Progenitor cell of endocrine pancreas (in vitro differentiated cells): ENCODE results near the gene ACSF3. TPM values are rescaled to one million over a fixed set of nuclear protein-coding genes. Genes with fewer than 3 reads are reported as not detected.

Experiments
- DNase-seq: peaks from one replicate; pipeline ENCODE4 v3.0.0; 2021; ENCODE audit warnings: low spot score; ENCODE audit not compliant: unreplicated experiment
- H3K27ac Mint-ChIP-seq: 2 replicates; pipeline ENCODE4 v1.8.0; 2021; ENCODE audit warnings: mild to moderate bottlenecking, moderate library complexity, mixed read lengths
- H3K27me3 Mint-ChIP-seq: 2 replicates; pipeline ENCODE4 v1.8.0; 2021; ENCODE audit warnings: mixed read lengths
- H3K36me3 Mint-ChIP-seq: 2 replicates; pipeline ENCODE4 v1.8.0; 2022; ENCODE audit warnings: mixed read lengths; ENCODE audit not compliant: insufficient read depth
- H3K4me1 Mint-ChIP-seq: 2 replicates; pipeline ENCODE4 v1.8.0; 2021; ENCODE audit warnings: low read depth, mixed read lengths
- H3K4me3 Mint-ChIP-seq: 2 replicates; pipeline ENCODE4 v1.8.0; 2021; ENCODE audit warnings: low read depth, mild to moderate bottlenecking, moderate library complexity, mixed read lengths
- H3K9me3 Mint-ChIP-seq: 2 replicates; pipeline ENCODE4 v1.8.0; 2021; ENCODE audit warnings: low read depth, mixed read lengths
- total RNA-seq: library from RNA; stranded (reverse); gene quantifications from 2 replicates; pipeline ENCODE4 v1.2.1, GENCODE V29; 2021
- TF ChIP-seq, protein P1 (sequence below): fragments of 200-600 bp; sonication (generic); IDR thresholded peaks from one replicate; pipeline ENCODE4 v1.5.0; 2021; ENCODE audit warnings: antibody characterized with exemption, mild to moderate bottlenecking; ENCODE audit not compliant: unreplicated experiment

The ACSF3 gene
- total RNA-seq, 1 donor from 2014 or later: 31.3 TPM

DNA sequence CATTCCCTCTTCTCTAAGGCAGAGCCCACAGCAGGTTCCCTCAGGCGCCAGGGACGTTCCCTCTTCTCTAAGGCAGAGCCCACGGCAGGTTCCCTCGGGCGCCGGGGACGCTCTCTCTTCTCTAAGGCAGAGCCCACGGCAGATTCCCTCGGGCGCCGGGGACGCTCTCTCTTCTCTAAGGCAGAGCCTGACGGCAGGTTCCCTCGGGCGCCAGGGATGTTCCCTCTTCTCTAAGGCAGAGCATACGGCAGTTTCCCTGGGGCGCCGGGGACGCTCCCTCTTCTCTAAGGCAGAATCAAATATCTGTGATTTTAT lies 24.3 kb downstream of the ACSF3 start:
- Mint-ChIP-seq H3K27ac (no peak overlapping the region), H3K27me3 (no peaks in the 10 kb centered on the region), H3K4me1 (no peaks in the 10 kb centered on the region)

DNA sequence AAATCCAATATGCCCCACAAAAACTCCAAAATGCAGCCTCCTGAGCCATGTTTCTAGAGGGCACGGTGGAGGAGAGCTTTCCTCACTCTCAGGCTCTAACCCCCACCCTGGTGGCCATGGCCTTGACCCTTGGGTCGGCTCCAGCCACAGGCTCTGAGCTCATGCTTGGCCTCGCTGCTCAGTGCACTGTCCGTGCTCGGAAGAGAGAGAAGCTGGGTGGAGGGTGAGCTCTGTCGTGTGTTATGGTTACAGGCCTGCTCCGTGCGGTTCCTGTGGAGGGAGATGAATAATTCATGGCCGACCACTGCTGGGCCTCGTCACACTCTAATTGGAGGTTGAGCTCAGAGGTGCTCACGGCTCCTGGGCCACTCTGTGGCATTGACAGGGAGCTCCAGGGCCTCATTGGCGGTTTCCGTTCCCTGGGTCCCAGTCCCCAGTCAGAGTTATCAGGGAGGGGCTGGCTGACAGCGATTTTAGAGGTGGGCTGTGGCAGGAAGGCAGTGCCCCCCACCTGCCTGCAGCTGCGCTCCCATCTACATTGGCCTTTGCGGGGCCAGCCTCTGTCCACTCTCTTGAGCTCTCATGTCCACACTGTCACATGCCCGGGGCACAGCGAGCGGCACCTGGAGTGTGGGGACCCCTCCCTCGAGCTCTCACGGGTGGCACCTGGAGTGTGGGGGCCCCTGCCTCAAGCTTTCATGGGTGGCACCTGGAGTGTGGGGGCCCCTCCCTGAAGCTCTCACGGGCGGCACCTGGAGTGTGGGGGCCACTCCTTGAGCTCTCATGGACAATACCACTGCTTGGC lies 24.9 kb downstream of the ACSF3 start:
- TF ChIP-seq, protein P1, sequence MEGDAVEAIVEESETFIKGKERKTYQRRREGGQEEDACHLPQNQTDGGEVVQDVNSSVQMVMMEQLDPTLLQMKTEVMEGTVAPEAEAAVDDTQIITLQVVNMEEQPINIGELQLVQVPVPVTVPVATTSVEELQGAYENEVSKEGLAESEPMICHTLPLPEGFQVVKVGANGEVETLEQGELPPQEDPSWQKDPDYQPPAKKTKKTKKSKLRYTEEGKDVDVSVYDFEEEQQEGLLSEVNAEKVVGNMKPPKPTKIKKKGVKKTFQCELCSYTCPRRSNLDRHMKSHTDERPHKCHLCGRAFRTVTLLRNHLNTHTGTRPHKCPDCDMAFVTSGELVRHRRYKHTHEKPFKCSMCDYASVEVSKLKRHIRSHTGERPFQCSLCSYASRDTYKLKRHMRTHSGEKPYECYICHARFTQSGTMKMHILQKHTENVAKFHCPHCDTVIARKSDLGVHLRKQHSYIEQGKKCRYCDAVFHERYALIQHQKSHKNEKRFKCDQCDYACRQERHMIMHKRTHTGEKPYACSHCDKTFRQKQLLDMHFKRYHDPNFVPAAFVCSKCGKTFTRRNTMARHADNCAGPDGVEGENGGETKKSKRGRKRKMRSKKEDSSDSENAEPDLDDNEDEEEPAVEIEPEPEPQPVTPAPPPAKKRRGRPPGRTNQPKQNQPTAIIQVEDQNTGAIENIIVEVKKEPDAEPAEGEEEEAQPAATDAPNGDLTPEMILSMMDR: no peak
- Mint-ChIP-seq H3K36me3 (peaks cover 11% of the 10 kb centered on the region), H3K27me3 (no peaks in the 10 kb centered on the region), H3K27ac (no peak overlapping the region), H3K9me3 (no peaks in the 10 kb centered on the region), H3K4me1 (no peaks in the 10 kb centered on the region), H3K4me3 (no peak overlapping the region)
- no peak for DNase-seq

More for the DNA sequence above, 24.3 kb downstream of the ACSF3 start:
- Mint-ChIP-seq H3K9me3 (no peaks in the 10 kb centered on the region), H3K36me3 (peaks cover 11% of the 10 kb centered on the region), H3K4me3 (no peak overlapping the region)
- TF ChIP-seq, protein P1: no peak
- no peak for DNase-seq

DNA sequence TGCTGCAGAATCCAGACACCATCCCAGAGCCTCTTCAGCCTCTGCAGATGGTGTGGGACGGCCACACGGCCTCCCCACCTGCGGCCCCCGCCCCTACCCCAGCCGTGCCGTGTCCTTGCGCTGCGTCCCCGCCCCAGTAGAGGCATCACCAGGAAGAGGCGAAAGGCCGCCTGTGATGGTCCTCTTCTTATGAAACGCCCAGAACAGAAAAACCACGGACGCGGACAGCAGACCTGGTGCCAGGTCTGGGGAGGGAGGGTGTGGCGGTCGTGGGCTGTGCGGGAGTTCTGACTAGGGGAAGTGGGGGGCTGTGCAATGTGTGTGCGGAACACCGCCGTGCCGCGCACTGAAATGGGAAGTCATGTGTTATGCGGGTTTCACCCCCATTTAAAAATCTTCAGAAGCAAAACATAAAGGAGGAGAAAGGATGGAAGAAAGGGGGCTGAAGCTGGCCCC lies 25.5 kb downstream of the ACSF3 start:
- H3K27me3 Mint-ChIP-seq: no peaks in the 10 kb centered on the region
- H3K4me3 Mint-ChIP-seq: no peak overlapping the region
- no peaks in the 10 kb centered on the region for H3K4me1 Mint-ChIP-seq
- TF ChIP-seq, protein P1: no peak
- H3K9me3 Mint-ChIP-seq: no peaks in the 10 kb centered on the region
- no peak overlapping the region for H3K27ac Mint-ChIP-seq
- peaks cover 14% of the 10 kb centered on the region for H3K36me3 Mint-ChIP-seq
- no peak for DNase-seq

DNA sequence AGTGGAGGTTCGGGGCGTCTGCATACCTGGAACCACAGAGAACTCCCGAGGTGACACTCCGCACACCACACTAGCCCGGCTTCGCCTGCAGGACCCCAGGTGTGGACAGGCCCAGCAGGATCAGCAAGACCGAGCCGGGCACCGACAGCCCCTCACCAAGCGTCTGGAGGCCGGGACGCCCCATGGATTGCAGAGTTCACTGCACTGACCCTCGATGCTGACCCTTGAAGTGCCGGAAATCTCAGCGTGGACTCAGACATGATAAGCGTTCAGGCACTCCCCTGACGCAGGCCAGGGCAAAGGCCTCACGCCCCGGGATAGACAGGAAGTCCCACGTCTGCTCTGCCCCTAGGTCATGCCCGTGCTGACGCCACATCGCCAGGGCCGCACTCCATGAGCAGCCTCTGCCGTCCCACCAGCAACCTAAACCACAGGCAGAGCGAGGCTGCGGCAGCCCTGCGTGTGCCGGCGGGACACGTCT lies 26.0 kb downstream of the ACSF3 start:
- no peaks in the 10 kb centered on the region for H3K27me3 Mint-ChIP-seq
- DNase-seq: no peak
- H3K36me3 Mint-ChIP-seq: peaks cover 16% of the 10 kb centered on the region
- TF ChIP-seq, protein P1: no peak
- no peaks in the 10 kb centered on the region for H3K9me3 Mint-ChIP-seq
- no peak overlapping the region for H3K4me3 Mint-ChIP-seq
- no peak overlapping the region for H3K27ac Mint-ChIP-seq
- no peaks in the 10 kb centered on the region for H3K4me1 Mint-ChIP-seq

DNA sequence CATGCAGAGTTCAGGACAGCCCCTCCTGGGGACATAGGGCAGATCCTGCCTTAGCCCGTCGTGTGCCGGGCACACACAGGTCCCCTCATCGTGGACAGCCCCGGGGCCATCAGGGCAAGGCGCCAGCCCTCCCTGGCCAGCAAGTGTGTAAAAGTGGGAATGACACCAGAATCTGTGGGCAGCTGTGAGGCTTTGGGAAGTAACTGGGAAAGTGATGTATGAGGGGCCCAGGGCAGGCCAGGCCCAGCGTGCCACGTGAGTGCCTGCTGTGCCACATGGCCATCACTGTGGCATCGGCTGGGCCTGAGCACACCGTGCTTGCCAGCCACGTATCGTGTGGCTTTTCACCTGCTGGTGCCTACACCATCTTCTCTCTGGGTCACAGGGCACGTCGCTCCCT lies 26.6 kb downstream of the ACSF3 start:
- H3K4me1 Mint-ChIP-seq: no peaks in the 10 kb centered on the region
- DNase-seq: no peak
- H3K36me3 Mint-ChIP-seq: peaks cover 15% of the 10 kb centered on the region
- TF ChIP-seq, protein P1: no peak
- no peak overlapping the region for H3K4me3 Mint-ChIP-seq
- no peaks in the 10 kb centered on the region for H3K9me3 Mint-ChIP-seq
- H3K27ac Mint-ChIP-seq: no peak overlapping the region
- H3K27me3 Mint-ChIP-seq: no peaks in the 10 kb centered on the region
